ENCODE results near the gene CENPM. TPM values are rescaled to one million over a fixed set of nuclear protein-coding genes. Genes with fewer than 3 reads are reported as not detected.

The CENPM gene
- total RNA-seq, 1 experiment from 2014 or later = 69.3 TPM

GRCh38 chr22:41923595-41924276 lies 23.2 kb downstream of the CENPM start:
- no peaks in the 10 kb centered on the region for H3K9me3 Mint-ChIP-seq (ENCODE audit: low read depth, unreplicated experiment)
- H3K4me3 Mint-ChIP-seq (ENCODE audit: low read depth, unreplicated experiment) = no peak overlapping the region
- peaks cover 33% of the 10 kb centered on the region for H3K36me3 Mint-ChIP-seq (ENCODE audit: insufficient read depth, unreplicated experiment)
- H3K27me3 Mint-ChIP-seq (ENCODE audit: unreplicated experiment) = peaks cover 53% of the 10 kb centered on the region
- intact Hi-C loops (cut with micrococcal nuclease; ENCODE audit: unreplicated experiment) = no loop called here
- CTCF ChIA-PET = no interaction called here
- no peak for TF ChIP-seq CTCF (IDR thresholded peaks at IDR 0.05; ENCODE audit: unreplicated experiment)
- H3K27ac Mint-ChIP-seq (ENCODE audit: unreplicated experiment) = no peak overlapping the region
- BruUV-seq (replicated peaks) = no TSS peak
- H3K4me1 Mint-ChIP-seq (ENCODE audit: low read depth, unreplicated experiment) = peaks cover 7% of the 10 kb centered on the region
- DNase-seq = no peak

DNA sequence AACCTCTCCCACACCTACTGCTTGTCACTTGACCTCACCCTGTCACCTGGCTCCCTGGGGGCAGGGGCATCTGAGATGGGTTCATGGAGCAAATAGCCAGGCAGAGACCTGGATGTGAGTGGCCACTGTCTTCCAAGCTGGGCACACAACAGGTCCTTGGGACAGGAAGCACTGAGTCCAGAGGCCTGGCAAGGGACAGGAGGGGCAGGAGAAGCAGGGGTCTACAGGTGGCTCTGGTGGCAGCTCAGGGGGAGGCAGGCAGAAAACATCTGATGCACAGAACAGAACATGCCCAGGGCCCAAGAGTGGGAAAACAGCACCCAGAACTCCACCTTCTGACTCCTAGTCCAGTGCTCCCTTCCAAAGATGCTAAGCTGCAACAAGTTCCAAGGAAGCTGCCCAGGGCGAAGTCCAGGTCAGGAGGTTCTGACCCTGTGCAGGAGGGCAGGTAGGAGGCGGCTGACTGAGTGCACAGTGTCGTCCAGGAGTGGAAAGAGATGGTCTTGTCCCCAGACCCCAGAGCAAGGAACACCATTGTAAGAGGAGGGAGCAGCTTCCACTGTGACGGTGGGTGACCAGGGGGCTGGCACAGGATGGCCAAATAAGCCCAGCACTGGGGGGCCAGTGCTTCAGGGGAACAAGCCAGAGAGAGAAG lies 23.9 kb downstream of the CENPM start:
- Mint-ChIP-seq H3K9me3 (ENCODE audit: low read depth, unreplicated experiment) (no peaks in the 10 kb centered on the region), H3K4me3 (ENCODE audit: low read depth, unreplicated experiment) (no peak overlapping the region), H3K27ac (ENCODE audit: unreplicated experiment) (no peak overlapping the region), H3K36me3 (ENCODE audit: insufficient read depth, unreplicated experiment) (peaks cover 30% of the 10 kb centered on the region), H3K27me3 (ENCODE audit: unreplicated experiment) (peaks cover 46% of the 10 kb centered on the region), H3K4me1 (ENCODE audit: low read depth, unreplicated experiment) (peaks cover 12% of the 10 kb centered on the region)
- no TSS peak for BruUV-seq (replicated peaks)
- no peak for DNase-seq
- CTCF ChIA-PET = interaction anchor here (0.9 kb wide), 1 partner anchor 18 kb away, joined by 3 read pairs; no protein-coding TSS in a partner anchor
- intact Hi-C loops (cut with micrococcal nuclease; ENCODE audit: unreplicated experiment) = no loop called here
- TF ChIP-seq CTCF (IDR thresholded peaks at IDR 0.05; ENCODE audit: unreplicated experiment) = no peak

- Mint-ChIP-seq H3K27ac (ENCODE audit: unreplicated experiment) (no peak overlapping the region), H3K4me3 (ENCODE audit: low read depth, unreplicated experiment) (no peak overlapping the region), H3K36me3 (ENCODE audit: insufficient read depth, unreplicated experiment) (peaks cover 25% of the 10 kb centered on the region), H3K9me3 (ENCODE audit: low read depth, unreplicated experiment) (no peaks in the 10 kb centered on the region), H3K27me3 (ENCODE audit: unreplicated experiment) (peaks cover 45% of the 10 kb centered on the region), H3K4me1 (ENCODE audit: low read depth, unreplicated experiment) (peaks cover 14% of the 10 kb centered on the region)
- DNase-seq = no peak
- no peak for TF ChIP-seq CTCF (IDR thresholded peaks at IDR 0.05; ENCODE audit: unreplicated experiment)
- BruUV-seq (replicated peaks) = no TSS peak
- CTCF ChIA-PET = interaction anchor here (0.9 kb wide), 1 partner anchor 18 kb away, joined by 3 read pairs; no protein-coding TSS in a partner anchor
- intact Hi-C loops (cut with micrococcal nuclease; ENCODE audit: unreplicated experiment) = no loop called here
Observed at GRCh38 chr22:41922328-41922727, 24.6 kb downstream of the CENPM start.

GRCh38 chr22:41920271-41920976 lies 26.5 kb downstream of the CENPM start:
- no peak for TF ChIP-seq CTCF (IDR thresholded peaks at IDR 0.05; ENCODE audit: unreplicated experiment)
- DNase-seq = no peak
- CTCF ChIA-PET = no interaction called here
- Mint-ChIP-seq H3K4me1 (ENCODE audit: low read depth, unreplicated experiment) (peaks cover 7% of the 10 kb centered on the region), H3K4me3 (ENCODE audit: low read depth, unreplicated experiment) (peak overlapping the region; percentile 19), H3K27me3 (ENCODE audit: unreplicated experiment) (peaks cover 45% of the 10 kb centered on the region), H3K9me3 (ENCODE audit: low read depth, unreplicated experiment) (no peaks in the 10 kb centered on the region), H3K36me3 (ENCODE audit: insufficient read depth, unreplicated experiment) (peaks cover 12% of the 10 kb centered on the region), H3K27ac (ENCODE audit: unreplicated experiment) (no peak overlapping the region)
- intact Hi-C loops (cut with micrococcal nuclease; ENCODE audit: unreplicated experiment) = no loop called here
- no TSS peak for BruUV-seq (replicated peaks)

Data from Calu3 (cell line).